HepG2 (cell line): Measurements from ENCODE around the gene ACTN3. TPM values are rescaled to one million over a fixed set of nuclear protein-coding genes. Genes with fewer than 3 reads are reported as not detected.

Experiments used
- ETV6 ChIP-seq: sonication (generic); formaldehyde crosslinking; conservative IDR thresholded peaks from 2 replicates; pipeline ENCODE4 v1.4.0; 2020; ENCODE audit warnings: missing genetic modification reagents
- KAT2B ChIP-seq: fragments of 150-350 bp; IDR thresholded peaks from 2 replicates; pipeline ENCODE4 v1.6.1; 2014; ENCODE audit warnings: low read depth, low read length, borderline replicate concordance
- KLF9 ChIP-seq: IDR thresholded peaks from 2 replicates; pipeline ENCODE4 v1.6.1; 2016; ENCODE audit warnings: low read depth
- SAFB2 ChIP-seq: sonication (generic); formaldehyde crosslinking; IDR thresholded peaks from 2 replicates; pipeline ENCODE4 v1.5.1; 2020; ENCODE audit warnings: missing genetic modification reagents, low read depth, mild to moderate bottlenecking, borderline replicate concordance
- ZNF232 ChIP-seq: sonication (generic); formaldehyde crosslinking; IDR thresholded peaks from 2 replicates; pipeline ENCODE4 v1.4.0; 2020; ENCODE audit warnings: missing genetic modification reagents, borderline replicate concordance
- ZNF670 ChIP-seq: sonication (generic); formaldehyde crosslinking; IDR thresholded peaks from 2 replicates; pipeline ENCODE4 v1.8.0; 2022; ENCODE audit warnings: mild to moderate bottlenecking, missing genetic modification reagents, borderline replicate concordance
- ZNF703 ChIP-seq: sonication (generic); formaldehyde crosslinking; IDR thresholded peaks from 2 replicates; pipeline ENCODE4 v1.5.1; 2020; ENCODE audit warnings: missing genetic modification reagents, mild to moderate bottlenecking, moderate library complexity, borderline replicate concordance
- ZNF782 ChIP-seq: sonication (generic); formaldehyde crosslinking; IDR thresholded peaks from 2 replicates; pipeline ENCODE4 v1.4.0; 2020; ENCODE audit warnings: missing genetic modification reagents, mild to moderate bottlenecking, borderline replicate concordance
- ZSCAN20 ChIP-seq: sonication (generic); formaldehyde crosslinking; IDR thresholded peaks from 2 replicates; pipeline ENCODE4 v1.4.0; 2020; ENCODE audit warnings: missing genetic modification reagents, mild to moderate bottlenecking, borderline replicate concordance
- polyA plus RNA-seq, 8 experiments: library from polyadenylated mRNA; depleted of rRNA in 3 of 8; stranded (reverse) in 7 of 8; unstranded in 1 of 8; fragments of >200 nt; fragmentation: Illumina TruSeq in 4 of 8; extraction: Trizol in 4 of 8; gene quantifications; 2 replicates each; pipeline versions ENCODE4 v1.2.1 to v1.2.3, GENCODE V29; 2011 to 2016; ENCODE audit warnings: low read depth in 4 of 8, missing spikeins in 1 of 8, mixed read lengths in 1 of 8; ENCODE audit not compliant: insufficient read depth in 1 of 8
- total RNA-seq, 5 experiments: library from RNA; depleted of rRNA; stranded (reverse); fragments of >200 nt; fragmentation: Illumina TruSeq; extraction: Trizol; gene quantifications; 2 replicates each; pipeline ENCODE4 v1.2.3, GENCODE V29; 2016; ENCODE audit warnings: low read depth in 1 of 5
- TF ChIP-seq, protein P1 (sequence below): sonication (generic); formaldehyde crosslinking; IDR thresholded peaks from 2 replicates; pipeline ENCODE4 v1.5.0; 2020; ENCODE audit warnings: missing genetic modification reagents
- TF ChIP-seq, protein P2 (sequence below): IDR thresholded peaks from 2 replicates; pipeline ENCODE4 v1.6.1; 2016; ENCODE audit warnings: missing biosample characterization, missing genetic modification reagents, low read depth
- TF ChIP-seq, protein P3 (sequence below): sonication (generic); formaldehyde crosslinking; IDR thresholded peaks from 2 replicates; pipeline ENCODE4 v1.4.0; 2020; ENCODE audit warnings: mild to moderate bottlenecking, missing genetic modification reagents
- TF ChIP-seq, protein P4 (sequence below): sonication (generic); formaldehyde crosslinking; IDR thresholded peaks from 2 replicates; pipeline ENCODE4 v1.5.0; 2020; ENCODE audit warnings: mild to moderate bottlenecking, missing genetic modification reagents

The ACTN3 gene
- total and polyA plus RNA-seq, 2 of the 13 experiments (the other 11 are each of a cell fraction or from before 2014, with no cell fraction given), result 0.04 to 0.09 TPM

DNA sequence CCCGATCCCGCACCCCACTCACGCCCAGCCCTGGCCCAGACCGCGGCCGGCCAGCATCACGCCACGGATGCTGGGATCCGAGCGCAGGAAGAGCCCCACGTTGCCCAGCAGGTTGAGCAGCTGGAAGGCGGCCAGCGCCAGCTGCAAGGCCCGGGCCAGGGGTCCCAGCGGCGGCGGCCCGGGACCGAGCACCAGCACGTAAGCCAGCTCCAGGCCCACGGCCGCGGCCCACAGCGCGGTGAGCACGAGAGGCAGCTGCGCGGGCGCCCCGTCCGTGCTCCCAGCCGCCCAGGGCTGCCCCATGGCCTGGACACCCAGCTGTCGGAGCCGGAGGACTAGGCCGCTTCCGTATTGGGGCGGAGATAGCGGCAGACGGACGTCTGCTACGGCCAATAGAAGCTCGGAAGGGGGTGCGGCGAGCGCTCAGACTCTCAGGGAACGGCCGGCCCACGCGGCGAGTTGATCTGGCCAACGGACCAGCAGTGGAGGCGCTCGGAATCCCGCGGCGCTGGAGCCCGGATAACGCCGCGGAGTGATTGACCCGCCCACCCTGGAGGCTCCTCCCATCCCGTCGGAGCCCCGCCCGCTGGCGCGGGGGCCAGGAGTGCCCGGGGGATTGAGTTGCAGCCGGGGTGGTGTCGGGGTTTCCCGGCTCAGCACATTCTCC is 869 bp upstream of the ACTN3 start, which contains the start of gene ZDHHC24 (continued):
- TF ChIP-seq, protein P1, sequence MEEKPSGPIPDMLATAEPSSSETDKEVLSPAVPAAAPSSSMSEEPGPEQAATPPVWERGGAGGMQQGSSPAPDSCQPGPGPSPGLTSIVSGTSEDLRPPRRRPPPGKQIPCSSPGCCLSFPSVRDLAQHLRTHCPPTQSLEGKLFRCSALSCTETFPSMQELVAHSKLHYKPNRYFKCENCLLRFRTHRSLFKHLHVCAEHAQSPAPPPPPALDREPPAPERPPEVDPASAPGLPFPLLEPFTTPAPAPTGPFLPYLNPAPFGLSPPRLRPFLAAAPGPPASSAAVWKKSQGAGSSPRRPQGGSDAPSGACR, result no peak
- TF ChIP-seq ETV6 (CRISPR knock-in tag) (0 out of 2 replicates have a peak, but pooled peaks have one; percentile 45), KLF9 (CRISPR knock-in tag) (no peak), ZNF703 (CRISPR knock-in tag) (no peak), SAFB2 (peak; percentile 46; the same call in 1 of the 2 replicates), ZNF232 (CRISPR knock-in tag) (0 out of 2 replicates have a peak, but pooled peaks have one; percentile 23), ZNF670 (CRISPR knock-in tag) (no peak), KAT2B (no peak), ZSCAN20 (no peak), ZNF782 (CRISPR knock-in tag) (peak; percentile 61; the same call in 1 of the 2 replicates)
- TF ChIP-seq, protein P2, sequence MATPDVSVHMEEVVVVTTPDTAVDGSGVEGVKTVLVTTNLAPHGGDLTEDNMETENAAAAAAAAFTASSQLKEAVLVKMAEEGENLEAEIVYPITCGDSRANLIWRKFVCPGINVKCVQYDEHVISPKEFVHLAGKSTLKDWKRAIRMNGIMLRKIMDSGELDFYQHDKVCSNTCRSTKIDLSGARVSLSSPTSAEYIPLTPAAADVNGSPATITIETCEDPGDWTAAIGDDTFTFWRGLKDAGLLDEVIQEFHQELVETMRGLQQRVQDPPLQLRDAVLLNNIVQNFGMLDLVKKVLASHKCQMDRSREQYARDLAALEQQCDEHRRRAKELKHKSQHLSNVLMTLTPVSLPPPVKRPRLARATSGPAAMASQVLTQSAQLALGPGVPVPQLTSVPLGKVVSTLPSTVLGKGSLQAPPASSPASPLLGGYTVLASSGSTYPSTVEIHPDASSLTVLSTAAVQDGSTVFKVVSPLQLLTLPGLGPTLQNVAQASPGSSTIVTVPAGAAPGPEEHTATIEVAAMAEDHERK, result no peak
- TF ChIP-seq, protein P3, sequence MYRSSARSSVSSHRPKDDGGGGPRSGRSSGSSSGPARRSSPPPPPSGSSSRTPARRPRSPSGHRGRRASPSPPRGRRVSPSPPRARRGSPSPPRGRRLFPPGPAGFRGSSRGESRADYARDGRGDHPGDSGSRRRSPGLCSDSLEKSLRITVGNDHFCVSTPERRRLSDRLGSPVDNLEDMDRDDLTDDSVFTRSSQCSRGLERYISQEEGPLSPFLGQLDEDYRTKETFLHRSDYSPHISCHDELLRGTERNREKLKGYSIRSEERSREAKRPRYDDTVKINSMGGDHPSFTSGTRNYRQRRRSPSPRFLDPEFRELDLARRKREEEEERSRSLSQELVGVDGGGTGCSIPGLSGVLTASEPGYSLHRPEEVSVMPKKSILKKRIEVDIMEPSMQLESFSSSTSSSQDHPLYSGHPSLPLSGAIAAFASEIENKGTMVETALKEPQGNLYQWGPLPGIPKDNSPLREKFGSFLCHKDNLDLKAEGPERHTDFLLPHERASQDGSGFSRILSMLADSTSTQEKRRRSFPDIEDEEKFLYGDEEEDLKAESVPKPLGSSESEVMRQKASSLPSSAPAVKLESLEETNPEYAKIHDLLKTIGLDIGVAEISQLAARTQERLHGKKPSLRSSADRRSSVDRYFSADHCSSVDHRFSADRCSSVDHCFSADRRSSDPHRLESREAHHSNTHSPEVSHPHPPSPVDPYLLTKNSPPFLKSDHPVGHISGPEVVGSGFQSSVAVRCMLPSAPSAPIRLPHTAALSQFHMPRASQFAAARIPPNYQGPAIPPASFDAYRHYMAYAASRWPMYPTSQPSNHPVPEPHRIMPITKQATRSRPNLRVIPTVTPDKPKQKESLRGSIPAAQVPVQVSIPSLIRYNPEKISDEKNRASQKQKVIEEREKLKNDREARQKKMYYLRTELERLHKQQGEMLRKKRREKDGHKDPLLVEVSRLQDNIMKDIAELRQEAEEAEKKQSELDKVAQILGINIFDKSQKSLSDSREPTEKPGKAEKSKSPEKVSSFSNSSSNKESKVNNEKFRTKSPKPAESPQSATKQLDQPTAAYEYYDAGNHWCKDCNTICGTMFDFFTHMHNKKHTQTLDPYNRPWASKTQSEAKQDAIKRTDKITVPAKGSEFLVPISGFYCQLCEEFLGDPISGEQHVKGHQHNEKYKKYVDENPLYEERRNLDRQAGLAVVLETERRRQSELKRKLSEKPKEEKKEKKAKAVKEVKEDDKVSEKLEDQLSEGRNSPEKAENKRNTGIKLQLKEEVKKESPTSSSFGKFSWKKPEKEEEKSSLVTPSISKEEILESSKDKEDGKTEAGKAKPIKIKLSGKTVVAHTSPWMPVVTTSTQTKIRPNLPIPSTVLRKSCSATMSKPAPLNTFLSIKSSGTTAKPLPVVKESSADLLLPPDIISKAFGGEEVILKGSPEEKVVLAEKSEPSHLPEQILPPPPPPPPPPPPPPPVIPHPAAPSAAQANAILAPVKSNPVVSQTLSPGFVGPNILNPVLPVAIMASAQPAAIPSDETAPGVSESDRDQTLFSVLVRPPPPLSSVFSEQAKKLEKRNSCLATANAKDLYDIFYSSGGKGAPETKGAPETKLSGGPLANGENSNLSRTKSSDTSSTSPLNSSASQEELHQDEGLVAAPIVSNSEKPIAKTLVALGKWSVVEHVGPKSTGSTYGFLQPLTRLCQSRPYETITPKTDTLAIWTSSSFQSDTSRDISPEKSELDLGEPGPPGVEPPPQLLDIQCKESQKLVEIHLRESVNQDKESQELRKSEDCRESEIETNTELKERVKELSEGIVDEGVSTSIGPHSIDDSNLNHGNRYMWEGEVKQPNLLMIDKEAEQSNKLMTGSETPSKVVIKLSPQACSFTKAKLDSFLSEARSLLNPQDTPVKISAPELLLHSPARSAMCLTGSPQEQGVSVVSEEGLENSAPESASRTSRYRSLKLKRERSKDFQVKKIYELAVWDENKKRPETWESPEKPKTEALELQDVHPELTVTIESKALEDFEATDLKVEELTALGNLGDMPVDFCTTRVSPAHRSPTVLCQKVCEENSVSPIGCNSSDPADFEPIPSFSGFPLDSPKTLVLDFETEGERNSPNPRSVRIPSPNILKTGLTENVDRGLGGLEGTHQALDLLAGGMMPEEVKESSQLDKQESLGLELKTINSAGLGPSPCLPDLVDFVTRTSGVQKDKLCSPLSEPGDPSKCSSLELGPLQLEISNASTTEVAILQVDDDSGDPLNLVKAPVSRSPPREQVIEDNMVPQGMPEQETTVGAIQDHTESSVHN (CRISPR knock-in tag), result no peak
- TF ChIP-seq, protein P4, sequence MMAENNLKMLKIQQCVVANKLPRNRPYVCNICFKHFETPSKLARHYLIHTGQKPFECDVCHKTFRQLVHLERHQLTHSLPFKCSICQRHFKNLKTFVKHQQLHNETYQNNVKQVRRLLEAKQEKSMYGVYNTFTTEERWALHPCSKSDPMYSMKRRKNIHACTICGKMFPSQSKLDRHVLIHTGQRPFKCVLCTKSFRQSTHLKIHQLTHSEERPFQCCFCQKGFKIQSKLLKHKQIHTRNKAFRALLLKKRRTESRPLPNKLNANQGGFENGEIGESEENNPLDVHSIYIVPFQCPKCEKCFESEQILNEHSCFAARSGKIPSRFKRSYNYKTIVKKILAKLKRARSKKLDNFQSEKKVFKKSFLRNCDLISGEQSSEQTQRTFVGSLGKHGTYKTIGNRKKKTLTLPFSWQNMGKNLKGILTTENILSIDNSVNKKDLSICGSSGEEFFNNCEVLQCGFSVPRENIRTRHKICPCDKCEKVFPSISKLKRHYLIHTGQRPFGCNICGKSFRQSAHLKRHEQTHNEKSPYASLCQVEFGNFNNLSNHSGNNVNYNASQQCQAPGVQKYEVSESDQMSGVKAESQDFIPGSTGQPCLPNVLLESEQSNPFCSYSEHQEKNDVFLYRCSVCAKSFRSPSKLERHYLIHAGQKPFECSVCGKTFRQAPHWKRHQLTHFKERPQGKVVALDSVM (CRISPR knock-in tag), result no peak
